HG02610 (cell line): ENCODE measurements around the gene ARHGEF38.
"Not testable (repeated sequence)": the region's sequence is repeated elsewhere in the genome, so short reads cannot be mapped to it uniquely, and the experiment has no call there.

ENCODE experiments used
- ATAC-seq: cut with Tn5 transposase; IDR thresholded peaks from one replicate; pipeline ENCODE4 v1.9.1; 2021; ENCODE audit warnings: mild to moderate bottlenecking, moderate library complexity; ENCODE audit not compliant: unreplicated experiment

Gene ARHGEF38

GRCh38 chr4:105709081-105709450 lies 156.6 kb downstream of the ARHGEF38 start:
- peak; percentile 41 for ATAC-seq

GRCh38 chr4:105710012-105710600 lies 157.7 kb downstream of the ARHGEF38 start:
- no peak for ATAC-seq

GRCh38 chr4:105710678-105711077 lies 158.3 kb downstream of the ARHGEF38 start:
- no peak for ATAC-seq

GRCh38 chr4:105712766-105713165 lies 160.3 kb downstream of the ARHGEF38 start:
- ATAC-seq, result no peak

GRCh38 chr4:105714071-105714521 lies 161.7 kb downstream of the ARHGEF38 start:
- ATAC-seq, result peak; percentile 45

GRCh38 chr4:105714932-105715331 lies 162.5 kb downstream of the ARHGEF38 start:
- ATAC-seq, result no peak

- no peak for ATAC-seq
Observed at GRCh38 chr4:105715692-105716278, 163.4 kb downstream of the ARHGEF38 start.

GRCh38 chr4:105719204-105719603 lies 166.8 kb downstream of the ARHGEF38 start:
- ATAC-seq, result no peak

GRCh38 chr4:105725623-105726022 lies 173.2 kb downstream of the ARHGEF38 start:
- no peak for ATAC-seq

GRCh38 chr4:105729895-105730294 lies 177.5 kb downstream of the ARHGEF38 start:
- ATAC-seq, result not testable (repeated sequence)
